HFFc6 (cell line): ENCODE measurements around the gene TSNAXIP1. TPM values are rescaled to one million over a fixed set of nuclear protein-coding genes. Genes with fewer than 3 reads are reported as not detected.

ENCODE experiments used
- DNase-seq: peaks from one replicate; pipeline ENCODE4 v3.0.0-alpha.2; 2018
- H3K27ac Mint-ChIP-seq: 2 replicates; pipeline ENCODE4 v1.8.0; 2020; ENCODE audit warnings: mild to moderate bottlenecking, mixed read lengths
- H3K27me3 Mint-ChIP-seq: 2 replicates; pipeline ENCODE4 v1.8.0; 2021; ENCODE audit warnings: mild to moderate bottlenecking, moderate library complexity, mixed read lengths; ENCODE audit not compliant: insufficient read depth
- H3K36me3 Mint-ChIP-seq: 2 replicates; pipeline ENCODE4 v1.8.0; 2021; ENCODE audit warnings: low read depth, mixed read lengths
- H3K4me1 Mint-ChIP-seq: 2 replicates; pipeline ENCODE4 v1.8.0; 2020; ENCODE audit warnings: low read depth, mixed read lengths
- H3K4me3 Mint-ChIP-seq: 2 replicates; pipeline ENCODE4 v1.8.0; 2020; ENCODE audit warnings: mild to moderate bottlenecking, moderate library complexity, mixed read lengths
- H3K9me3 Mint-ChIP-seq: 2 replicates; pipeline ENCODE4 v1.8.0; 2020; ENCODE audit warnings: mild to moderate bottlenecking, mixed read lengths
- total RNA-seq, 6 experiments: library from RNA; stranded (reverse); fragmentation: NEBNext Ultra II Directional; extraction: Animal tissue kit (Norgen Biotek cat#: 25700); gene quantifications; 2 replicates in 1 of 6; 3 replicates in 5 of 6; pipeline ENCODE4 v1.2.3, GENCODE V29; 2021
- TF ChIP-seq, protein P1 (sequence below): fragments of 200-600 bp; sonication (generic); IDR thresholded peaks from 2 replicates; pipeline ENCODE4 v1.5.0; 2021; ENCODE audit warnings: antibody characterized with exemption, mild to moderate bottlenecking

Gene TSNAXIP1
- total RNA-seq, 6 experiments from 2014 or later = 0.23 to 1.3 (median 0.79) TPM

DNA sequence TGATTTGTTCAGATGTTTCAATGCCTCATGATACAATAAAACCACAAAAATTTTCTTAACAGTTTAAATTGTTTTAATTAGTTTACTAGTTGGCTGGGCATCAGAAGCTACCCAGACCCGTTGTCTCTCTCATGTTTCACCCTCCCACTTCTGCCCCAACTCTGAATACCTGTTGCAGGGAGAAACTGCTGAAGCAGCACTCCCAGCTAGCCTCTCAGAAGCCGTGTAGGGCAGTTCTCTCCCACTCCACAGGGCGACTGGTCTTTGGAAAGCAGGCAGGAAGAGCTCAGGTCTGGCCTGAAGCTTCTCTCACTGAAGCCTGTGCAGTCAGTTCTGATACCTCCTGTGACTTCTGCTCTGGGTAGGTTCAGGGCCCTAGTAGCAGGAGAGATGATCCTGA is 64.6 kb downstream of the TSNAXIP1 start:
- DNase-seq = no peak
- no peaks in the 10 kb centered on the region for H3K9me3 Mint-ChIP-seq
- peaks cover 14% of the 10 kb centered on the region for H3K36me3 Mint-ChIP-seq
- H3K27ac Mint-ChIP-seq = peak overlapping the region; percentile 56
- H3K27me3 Mint-ChIP-seq = peaks cover 2% of the 10 kb centered on the region
- H3K4me3 Mint-ChIP-seq = no peak overlapping the region
- TF ChIP-seq, protein P1, sequence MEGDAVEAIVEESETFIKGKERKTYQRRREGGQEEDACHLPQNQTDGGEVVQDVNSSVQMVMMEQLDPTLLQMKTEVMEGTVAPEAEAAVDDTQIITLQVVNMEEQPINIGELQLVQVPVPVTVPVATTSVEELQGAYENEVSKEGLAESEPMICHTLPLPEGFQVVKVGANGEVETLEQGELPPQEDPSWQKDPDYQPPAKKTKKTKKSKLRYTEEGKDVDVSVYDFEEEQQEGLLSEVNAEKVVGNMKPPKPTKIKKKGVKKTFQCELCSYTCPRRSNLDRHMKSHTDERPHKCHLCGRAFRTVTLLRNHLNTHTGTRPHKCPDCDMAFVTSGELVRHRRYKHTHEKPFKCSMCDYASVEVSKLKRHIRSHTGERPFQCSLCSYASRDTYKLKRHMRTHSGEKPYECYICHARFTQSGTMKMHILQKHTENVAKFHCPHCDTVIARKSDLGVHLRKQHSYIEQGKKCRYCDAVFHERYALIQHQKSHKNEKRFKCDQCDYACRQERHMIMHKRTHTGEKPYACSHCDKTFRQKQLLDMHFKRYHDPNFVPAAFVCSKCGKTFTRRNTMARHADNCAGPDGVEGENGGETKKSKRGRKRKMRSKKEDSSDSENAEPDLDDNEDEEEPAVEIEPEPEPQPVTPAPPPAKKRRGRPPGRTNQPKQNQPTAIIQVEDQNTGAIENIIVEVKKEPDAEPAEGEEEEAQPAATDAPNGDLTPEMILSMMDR = no peak
- peaks cover 29% of the 10 kb centered on the region for H3K4me1 Mint-ChIP-seq

DNA sequence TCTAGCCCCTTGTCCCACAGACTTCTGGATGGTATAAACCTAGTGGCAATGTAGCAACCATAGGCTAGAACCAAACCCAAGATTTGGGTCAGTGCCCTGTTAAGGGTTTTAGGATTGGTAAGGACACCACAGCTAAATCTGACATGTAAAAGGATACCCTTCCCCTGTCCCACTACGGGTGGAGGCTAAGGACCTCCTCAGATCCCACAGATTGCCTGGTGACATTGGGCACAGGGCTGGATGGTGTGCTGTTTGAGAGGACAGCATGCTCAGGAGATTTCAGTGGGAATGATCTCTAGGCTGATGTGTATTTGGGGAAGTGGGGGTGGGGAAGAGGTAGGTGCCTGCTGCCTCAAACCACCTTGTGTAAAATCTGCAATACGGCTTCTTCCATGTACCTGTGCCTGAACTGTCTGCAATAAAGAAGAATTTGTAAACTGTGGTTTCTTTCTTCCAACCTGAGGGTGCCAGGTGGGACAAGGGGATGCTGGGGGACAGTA is 65.5 kb downstream of the TSNAXIP1 start:
- Mint-ChIP-seq H3K27ac (peak overlapping the region; percentile 88), H3K36me3 (peaks cover 19% of the 10 kb centered on the region), H3K4me1 (peaks cover 29% of the 10 kb centered on the region), H3K9me3 (no peaks in the 10 kb centered on the region), H3K4me3 (peak overlapping the region; percentile 96), H3K27me3 (no peaks in the 10 kb centered on the region; the same call in none of the 2 replicates)
- TF ChIP-seq, protein P1 = no peak
- DNase-seq = no peak

DNA sequence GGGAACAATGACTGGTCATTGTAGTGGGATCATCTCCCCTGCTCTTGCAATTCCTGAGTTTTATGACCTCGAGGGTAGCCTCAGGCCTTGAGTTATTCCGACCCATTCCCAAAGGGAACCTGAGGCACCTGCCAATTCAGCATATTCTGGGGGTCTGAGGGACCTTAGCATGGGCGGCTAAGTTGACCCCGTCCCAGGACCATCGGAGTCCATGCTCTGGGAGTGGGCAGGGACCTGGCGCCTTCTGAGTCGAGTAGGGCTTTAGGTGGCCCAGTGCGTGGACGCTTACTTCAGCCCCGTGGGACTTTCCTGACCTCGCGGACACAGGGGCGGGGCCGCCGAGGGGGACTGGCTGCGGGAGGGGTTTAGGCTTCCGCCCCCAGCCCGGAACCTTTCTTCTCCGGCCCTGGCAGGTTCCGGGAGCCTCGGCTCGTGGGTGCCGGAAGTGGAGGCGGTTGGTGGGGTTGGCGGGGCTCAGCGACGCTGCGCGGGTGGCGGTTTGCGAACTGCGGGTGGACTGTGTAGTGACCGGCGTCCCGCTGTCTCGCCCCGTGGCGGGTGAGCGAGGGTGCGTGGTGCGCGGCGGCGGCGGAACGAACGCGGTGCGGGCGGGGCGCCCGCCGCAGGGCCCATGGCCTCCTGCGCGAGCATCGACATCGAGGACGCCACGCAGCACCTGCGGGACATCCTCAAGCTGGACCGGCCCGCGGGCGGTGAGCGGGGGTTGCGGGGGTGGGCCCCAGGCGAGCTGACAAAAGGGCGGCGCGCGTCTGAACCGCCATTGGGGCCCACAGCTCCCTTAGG is 66.1 kb downstream of the TSNAXIP1 start, which contains the start of gene EDC4:
Gene EDC4 (plus strand): TSS at position 422 of the 804 bp plus-strand sequence. CDS start 210 bp downstream, at position 632.
- peak within 1 kb of the TSS; percentile 96 for H3K4me3 Mint-ChIP-seq
- TF ChIP-seq, protein P1 = no peak
- peaks cover 29% of the 10 kb centered on the region for H3K4me1 Mint-ChIP-seq
- H3K27ac Mint-ChIP-seq = peak within 1 kb of the TSS; percentile 88
- peaks cover 23% of the 10 kb centered on the region for H3K36me3 Mint-ChIP-seq
- no peaks in the 10 kb centered on the region for H3K9me3 Mint-ChIP-seq
- no peaks in the 10 kb centered on the region; the same call in none of the 2 replicates for H3K27me3 Mint-ChIP-seq
- DNase-seq = peak; percentile 76

- no peak for DNase-seq
- Mint-ChIP-seq H3K9me3 (no peaks in the 10 kb centered on the region), H3K36me3 (peaks cover 23% of the 10 kb centered on the region), H3K4me3 (peak overlapping the region; percentile 96), H3K27ac (peak overlapping the region; percentile 88), H3K27me3 (no peaks in the 10 kb centered on the region; the same call in none of the 2 replicates), H3K4me1 (peaks cover 29% of the 10 kb centered on the region)
- TF ChIP-seq, protein P1 = no peak
Observed at GRCh38 chr16:67873435-67874370, 67.0 kb downstream of the TSNAXIP1 start.

DNA sequence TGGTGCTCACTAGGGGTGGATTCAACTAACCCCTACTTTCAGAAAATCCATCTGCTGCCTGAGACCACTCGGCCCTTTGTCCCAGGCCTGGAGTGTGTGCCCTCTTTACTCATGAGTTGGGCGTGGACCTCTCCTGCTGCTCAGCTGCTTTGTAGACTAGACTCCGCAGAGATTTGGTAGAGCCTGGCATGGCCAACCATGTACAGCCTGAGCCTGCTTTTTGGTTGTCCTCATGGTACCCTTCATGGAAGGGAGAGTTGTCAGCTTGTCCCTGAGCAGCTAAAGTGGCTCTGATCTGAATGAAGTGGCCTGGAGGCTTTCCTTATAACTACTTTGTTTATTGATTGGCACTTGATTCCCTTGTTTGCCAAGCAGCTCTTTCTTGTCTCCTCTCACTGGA is 67.7 kb downstream of the TSNAXIP1 start:
- H3K4me1 Mint-ChIP-seq = peaks cover 29% of the 10 kb centered on the region
- H3K27ac Mint-ChIP-seq = peak overlapping the region; percentile 88
- H3K36me3 Mint-ChIP-seq = peaks cover 25% of the 10 kb centered on the region
- H3K9me3 Mint-ChIP-seq = no peaks in the 10 kb centered on the region
- DNase-seq = no peak
- no peaks in the 10 kb centered on the region; the same call in none of the 2 replicates for H3K27me3 Mint-ChIP-seq
- TF ChIP-seq, protein P1 = no peak
- peak overlapping the region; percentile 96 for H3K4me3 Mint-ChIP-seq
